Mammary epithelial cell (primary cell): Measurements from ENCODE around the gene PHYKPL.

ENCODE experiments used
- CTCF ChIP-seq, 2 donors: IDR thresholded peaks in 1 of 2; conservative IDR thresholded peaks in 1 of 2; 2 replicates each; pipeline ENCODE4 v1.5.1; 2011 to 2012; ENCODE audit warnings: inconsistent platforms in 2 of 2, low read length in 2 of 2, mild to moderate bottlenecking in 2 of 2, control low read depth in 1 of 2, low read depth in 1 of 2; ENCODE audit not compliant: insufficient read depth in 1 of 2; ENCODE audit errors: extremely low read depth in 1 of 2
- EZH2 ChIP-seq: IDR thresholded peaks from 2 replicates; pipeline ENCODE4 v1.6.1; 2012; ENCODE audit warnings: low read length, inconsistent platforms, borderline replicate concordance

- no peak for TF ChIP-seq CTCF (conservative IDR thresholded peaks at IDR 0.05 in 1 of 2, IDR thresholded peaks at IDR 0.05 in 1 of 2; ENCODE audit: extremely low read depth in 1 of 2, insufficient read depth in 1 of 2, low read depth in 1 of 2, low read length in 2 of 2)
- TF ChIP-seq EZH2: no peak
Observed at GRCh38 chr5:178238313-178238635, 5.7 kb upstream of the PHYKPL start.
